Measurements from ENCODE around the gene ARSB.

DNA sequence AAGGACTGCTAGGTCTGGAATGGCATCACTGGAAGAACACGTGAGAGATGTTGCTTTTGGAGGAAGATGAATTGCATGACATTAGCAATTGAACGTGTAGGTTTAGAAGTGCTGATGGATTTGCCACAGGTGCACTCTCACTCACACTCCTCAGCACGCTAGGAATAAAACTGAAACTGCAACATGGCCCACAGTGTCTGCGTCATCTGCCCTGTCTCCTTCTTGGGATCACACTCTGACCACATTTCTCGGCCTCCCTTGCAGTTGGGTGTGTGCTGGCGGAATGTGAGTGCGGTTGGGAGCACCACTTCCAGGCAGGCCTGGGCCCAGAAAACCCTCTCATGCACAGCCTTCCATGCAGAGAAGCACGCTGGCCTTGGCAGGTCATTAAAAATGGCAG is 183.7 kb downstream of the ARSB start:
- TF ChIP-seq, protein P1, sequence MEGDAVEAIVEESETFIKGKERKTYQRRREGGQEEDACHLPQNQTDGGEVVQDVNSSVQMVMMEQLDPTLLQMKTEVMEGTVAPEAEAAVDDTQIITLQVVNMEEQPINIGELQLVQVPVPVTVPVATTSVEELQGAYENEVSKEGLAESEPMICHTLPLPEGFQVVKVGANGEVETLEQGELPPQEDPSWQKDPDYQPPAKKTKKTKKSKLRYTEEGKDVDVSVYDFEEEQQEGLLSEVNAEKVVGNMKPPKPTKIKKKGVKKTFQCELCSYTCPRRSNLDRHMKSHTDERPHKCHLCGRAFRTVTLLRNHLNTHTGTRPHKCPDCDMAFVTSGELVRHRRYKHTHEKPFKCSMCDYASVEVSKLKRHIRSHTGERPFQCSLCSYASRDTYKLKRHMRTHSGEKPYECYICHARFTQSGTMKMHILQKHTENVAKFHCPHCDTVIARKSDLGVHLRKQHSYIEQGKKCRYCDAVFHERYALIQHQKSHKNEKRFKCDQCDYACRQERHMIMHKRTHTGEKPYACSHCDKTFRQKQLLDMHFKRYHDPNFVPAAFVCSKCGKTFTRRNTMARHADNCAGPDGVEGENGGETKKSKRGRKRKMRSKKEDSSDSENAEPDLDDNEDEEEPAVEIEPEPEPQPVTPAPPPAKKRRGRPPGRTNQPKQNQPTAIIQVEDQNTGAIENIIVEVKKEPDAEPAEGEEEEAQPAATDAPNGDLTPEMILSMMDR (IDR thresholded peaks at IDR 0.05): no peak
- no peak for TF ChIP-seq EP300 (IDR thresholded peaks at IDR 0.05)
- no peak for TF ChIP-seq POLR2AphosphoS5 (IDR thresholded peaks at IDR 0.05)

Measured in upper lobe of left lung (tissue), 4 donors.